Cardiac fibroblast (primary cell): ENCODE results near the gene PPTC7.
"Not testable (repeated sequence)": the region's sequence is repeated elsewhere in the genome, so short reads cannot be mapped to it uniquely, and the experiment has no call there.

Experiments used
- DNase-seq, 2 donors: peaks; one replicate each; pipeline versions ENCODE4 v3.0.0 to v3.0.0-alpha.2; 2010; ENCODE audit warnings: low read depth in 2 of 2
- H3K4me3 ChIP-seq, 2 donors: replicated peaks in 1 of 2; 1 replicate in 1 of 2; 2 replicates in 1 of 2; pipeline ENCODE4 v1.5.1; 2011; ENCODE audit warnings: low read depth in 2 of 2, low read length in 2 of 2, mild to moderate bottlenecking in 2 of 2, moderate library complexity in 1 of 2
- CTCF ChIP-seq: IDR thresholded peaks from one replicate; pipeline ENCODE4 v1.5.1; 2011; ENCODE audit warnings: low read depth, mild to moderate bottlenecking, low read length, inconsistent platforms

The PPTC7 gene

GRCh38 chr12:110575326-110575725, 7.8 kb downstream of the PPTC7 start:
- DNase-seq: peak in 1 of 2 donors; percentile 23
- TF ChIP-seq CTCF: no peak
- no peak overlapping the region for H3K4me3 ChIP-seq

GRCh38 chr12:110574717-110575230, 8.3 kb downstream of the PPTC7 start:
- not testable (repeated sequence) for H3K4me3 ChIP-seq, DNase-seq

- TF ChIP-seq CTCF: no peak
- DNase-seq: no peak
- no peak overlapping the region for H3K4me3 ChIP-seq
Measured at GRCh38 chr12:110574044-110574443, 9.1 kb downstream of the PPTC7 start.

GRCh38 chr12:110570798-110571197, 12.3 kb downstream of the PPTC7 start:
- H3K4me3 ChIP-seq, DNase-seq: not testable (repeated sequence)

GRCh38 chr12:110569838-110570237, 13.3 kb downstream of the PPTC7 start:
- H3K4me3 ChIP-seq, DNase-seq: not testable (repeated sequence)

- TF ChIP-seq CTCF: no peak
- DNase-seq: no peak
- H3K4me3 ChIP-seq: no peak overlapping the region
Measured at GRCh38 chr12:110568752-110569151, 14.4 kb downstream of the PPTC7 start.

- DNase-seq: no peak
- TF ChIP-seq CTCF: no peak
- H3K4me3 ChIP-seq: no peak overlapping the region
Measured at GRCh38 chr12:110566993-110567392, 16.1 kb downstream of the PPTC7 start.

GRCh38 chr12:110565894-110566871, 16.9 kb downstream of the PPTC7 start:
- H3K4me3 ChIP-seq: no peak overlapping the region
- DNase-seq: no peak
- TF ChIP-seq CTCF: no peak
